Measurements from ENCODE around the gene VPS35L. TPM values are rescaled to one million over a fixed set of nuclear protein-coding genes. Genes with fewer than 3 reads are reported as not detected.

The VPS35L gene
- total RNA-seq, 1 experiment from 2014 or later: 11.7 TPM

DNA sequence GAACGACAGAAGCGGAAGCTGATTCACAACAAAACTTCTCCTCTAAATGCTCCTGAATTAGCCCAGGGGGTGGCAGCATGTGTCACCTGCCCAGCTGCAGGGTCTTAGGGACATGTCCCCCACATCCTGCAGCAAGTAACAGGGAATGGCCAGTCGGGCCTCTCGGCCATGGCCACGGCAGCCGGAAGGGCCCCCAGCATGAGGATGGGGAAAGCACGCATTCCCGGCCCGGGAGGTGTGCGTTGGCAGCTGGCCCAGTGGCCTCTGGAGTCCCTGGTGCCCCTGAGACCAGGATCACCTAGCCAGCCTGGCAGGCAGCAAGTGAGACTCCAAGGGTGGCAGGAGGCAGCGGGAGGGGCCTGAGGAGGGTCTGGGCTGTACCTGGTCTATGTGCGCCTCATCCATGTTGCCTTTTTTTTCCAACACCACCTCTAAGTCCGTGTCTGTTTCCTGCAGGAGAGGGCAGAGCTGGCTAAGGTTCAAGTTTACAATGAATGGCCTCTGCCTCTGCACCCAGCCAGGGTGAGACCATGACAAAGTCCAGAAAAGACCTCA, 155.6 kb downstream of the VPS35L start:
- H3K4me2 ChIP-seq: no peak overlapping the region
- peaks cover 28% of the 10 kb centered on the region for H3K36me3 ChIP-seq (ENCODE audit: low read depth)
- peaks cover 48% of the 10 kb centered on the region for H3K79me2 ChIP-seq (ENCODE audit: low read depth)
- H3K9me3 ChIP-seq (ENCODE audit: insufficient read depth, low read depth): no peaks in the 10 kb centered on the region
- POLR2A ChIA-PET (ENCODE audit: unreplicated experiment): no interaction called here
- BruUV-seq (replicated peaks): no TSS peak
- no peak overlapping the region for H3K27ac ChIP-seq
- intact Hi-C loops (cut with micrococcal nuclease; ENCODE audit: unreplicated experiment): loop anchor here (10.0 kb wide), 1 partner anchor 104 kb away; no protein-coding TSS in a partner anchor
- no peak for DNase-seq
- no peaks in the 10 kb centered on the region for H3K27me3 ChIP-seq (ENCODE audit: insufficient read depth, low read depth)
- H4K20me1 ChIP-seq (ENCODE audit: insufficient read depth): peaks cover 22% of the 10 kb centered on the region
- H3K9me2 ChIP-seq (ENCODE audit: insufficient read depth): no peaks in the 10 kb centered on the region
- no peak overlapping the region for H2AFZ ChIP-seq
- no peak overlapping the region for H3K4me3 ChIP-seq
- H3K4me1 ChIP-seq (replicated peaks; ENCODE audit: insufficient read depth): peaks cover 6% of the 10 kb centered on the region
- TF ChIP-seq, protein P1, sequence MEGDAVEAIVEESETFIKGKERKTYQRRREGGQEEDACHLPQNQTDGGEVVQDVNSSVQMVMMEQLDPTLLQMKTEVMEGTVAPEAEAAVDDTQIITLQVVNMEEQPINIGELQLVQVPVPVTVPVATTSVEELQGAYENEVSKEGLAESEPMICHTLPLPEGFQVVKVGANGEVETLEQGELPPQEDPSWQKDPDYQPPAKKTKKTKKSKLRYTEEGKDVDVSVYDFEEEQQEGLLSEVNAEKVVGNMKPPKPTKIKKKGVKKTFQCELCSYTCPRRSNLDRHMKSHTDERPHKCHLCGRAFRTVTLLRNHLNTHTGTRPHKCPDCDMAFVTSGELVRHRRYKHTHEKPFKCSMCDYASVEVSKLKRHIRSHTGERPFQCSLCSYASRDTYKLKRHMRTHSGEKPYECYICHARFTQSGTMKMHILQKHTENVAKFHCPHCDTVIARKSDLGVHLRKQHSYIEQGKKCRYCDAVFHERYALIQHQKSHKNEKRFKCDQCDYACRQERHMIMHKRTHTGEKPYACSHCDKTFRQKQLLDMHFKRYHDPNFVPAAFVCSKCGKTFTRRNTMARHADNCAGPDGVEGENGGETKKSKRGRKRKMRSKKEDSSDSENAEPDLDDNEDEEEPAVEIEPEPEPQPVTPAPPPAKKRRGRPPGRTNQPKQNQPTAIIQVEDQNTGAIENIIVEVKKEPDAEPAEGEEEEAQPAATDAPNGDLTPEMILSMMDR (conservative IDR thresholded peaks at IDR 0.05): no peak
- no peak for TF ChIP-seq EZH2 (IDR thresholded peaks at IDR 0.05; ENCODE audit: low read depth)
- H3F3A ChIP-seq (ENCODE audit: insufficient read depth, low read depth): peaks cover 8% of the 10 kb centered on the region; the same call in 1 of the 2 replicates
- CTCF ChIA-PET: no interaction called here

DNA sequence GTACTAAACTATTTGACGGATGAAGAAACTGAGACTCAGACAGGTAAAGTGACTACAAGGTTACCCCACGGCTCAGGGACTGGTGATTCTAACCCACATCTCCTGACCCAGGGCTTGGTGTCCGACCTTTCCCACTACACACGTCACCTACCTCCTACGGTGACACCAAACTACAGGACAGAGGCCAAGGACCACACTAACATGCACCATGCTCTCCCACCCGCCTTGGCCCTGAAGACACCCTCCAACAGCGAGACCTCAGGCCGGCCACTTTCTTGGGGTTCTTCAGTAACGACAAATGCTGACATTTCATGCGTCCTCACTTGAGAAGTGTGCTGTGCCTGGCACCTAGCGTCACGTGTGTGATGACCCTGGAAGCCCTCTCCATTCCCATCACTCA, 156.1 kb downstream of the VPS35L start:
- ChIA-PET CTCF (no interaction called here), POLR2A (ENCODE audit: unreplicated experiment) (interaction anchor here (0.6 kb wide), 1 partner anchor 11 kb away, joined by 3 read pairs; no protein-coding TSS in a partner anchor)
- Histone ChIP-seq H3K9me3 (ENCODE audit: insufficient read depth, low read depth) (no peaks in the 10 kb centered on the region), H3K4me2 (no peak overlapping the region), H3K4me3 (no peak overlapping the region), H3K36me3 (ENCODE audit: low read depth) (peaks cover 25% of the 10 kb centered on the region), H3F3A (ENCODE audit: insufficient read depth, low read depth) (peaks cover 14% of the 10 kb centered on the region), H2AFZ (no peak overlapping the region), H3K9me2 (ENCODE audit: insufficient read depth) (no peaks in the 10 kb centered on the region), H4K20me1 (ENCODE audit: insufficient read depth) (peaks cover 23% of the 10 kb centered on the region), H3K4me1 (replicated peaks; ENCODE audit: insufficient read depth) (peaks cover 12% of the 10 kb centered on the region), H3K27me3 (ENCODE audit: insufficient read depth, low read depth) (no peaks in the 10 kb centered on the region), H3K79me2 (ENCODE audit: low read depth) (peaks cover 53% of the 10 kb centered on the region), H3K27ac (no peak overlapping the region)
- DNase-seq: no peak
- BruUV-seq (replicated peaks): no TSS peak
- intact Hi-C loops (cut with micrococcal nuclease; ENCODE audit: unreplicated experiment): loop anchor here (10.0 kb wide), 1 partner anchor 103 kb away; no protein-coding TSS in a partner anchor
- no peak for TF ChIP-seq EZH2 (IDR thresholded peaks at IDR 0.05; ENCODE audit: low read depth)
- TF ChIP-seq, protein P1 (conservative IDR thresholded peaks at IDR 0.05): no peak

DNA sequence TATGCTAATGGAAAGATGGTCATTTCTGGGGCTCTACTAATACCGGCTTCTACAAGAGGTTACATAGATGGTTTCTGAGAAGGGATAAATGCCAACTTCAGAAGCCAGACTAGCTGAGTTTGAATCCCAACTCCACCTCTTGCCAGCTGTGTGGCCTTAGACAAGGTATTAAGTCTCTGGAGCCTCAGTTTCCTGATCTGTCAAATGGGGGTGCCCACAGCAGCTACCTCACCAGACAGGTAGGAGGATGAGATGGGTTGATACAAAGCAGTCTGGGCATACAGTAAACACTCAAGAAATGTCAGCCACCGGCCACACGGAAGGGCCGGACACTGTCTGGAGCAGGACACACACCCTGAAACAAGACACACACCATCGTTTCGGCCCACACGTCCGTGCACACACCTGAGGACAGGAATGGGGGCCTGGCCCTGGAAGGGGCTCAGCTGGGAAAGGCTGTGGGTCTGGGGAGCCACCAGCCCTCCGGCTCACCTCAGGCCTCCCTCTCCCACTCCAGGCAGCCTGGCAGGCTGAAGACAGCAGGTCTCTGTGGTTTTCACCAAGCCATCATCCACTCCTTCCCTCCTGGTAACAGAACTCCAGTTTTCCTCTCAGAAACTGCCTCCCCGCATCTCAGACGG, 157.0 kb downstream of the VPS35L start:
- Histone ChIP-seq H3K4me3 (no peak overlapping the region), H3K79me2 (ENCODE audit: low read depth) (peaks cover 62% of the 10 kb centered on the region), H3F3A (ENCODE audit: insufficient read depth, low read depth) (peaks cover 13% of the 10 kb centered on the region), H3K9me2 (ENCODE audit: insufficient read depth) (no peaks in the 10 kb centered on the region), H3K4me2 (no peak overlapping the region), H2AFZ (no peak overlapping the region), H3K9me3 (ENCODE audit: insufficient read depth, low read depth) (no peaks in the 10 kb centered on the region), H3K27me3 (ENCODE audit: insufficient read depth, low read depth) (no peaks in the 10 kb centered on the region), H3K36me3 (ENCODE audit: low read depth) (peaks cover 22% of the 10 kb centered on the region; the same call in 1 of the 2 replicates), H3K27ac (no peak overlapping the region), H3K4me1 (replicated peaks; ENCODE audit: insufficient read depth) (peaks cover 12% of the 10 kb centered on the region), H4K20me1 (ENCODE audit: insufficient read depth) (peaks cover 23% of the 10 kb centered on the region)
- no peak for TF ChIP-seq EZH2 (IDR thresholded peaks at IDR 0.05; ENCODE audit: low read depth)
- TF ChIP-seq, protein P1 (conservative IDR thresholded peaks at IDR 0.05): no peak
- no TSS peak for BruUV-seq (replicated peaks)
- ChIA-PET POLR2A (ENCODE audit: unreplicated experiment) (no interaction called here), CTCF (no interaction called here)
- intact Hi-C loops (cut with micrococcal nuclease; ENCODE audit: unreplicated experiment): loop anchor here (10.0 kb wide), 1 partner anchor 102 kb away; no protein-coding TSS in a partner anchor
- DNase-seq: no peak
